C1 segment of cervical spinal cord (tissue), 14 donors: ENCODE results near the gene INSR.
"Not testable (repeated sequence)": the region's sequence is repeated elsewhere in the genome, so short reads cannot be mapped to it uniquely, and the experiment has no call there.

Source experiments
- DNase-seq, 14 donors: peaks; one replicate each; lab custom pipeline; 2025; lab: John Stamatoyannopoulos, UW

Gene INSR

GRCh38 chr19:7258041-7258839 is 36.0 kb downstream of the INSR start:
- DNase-seq: no peak

DNA sequence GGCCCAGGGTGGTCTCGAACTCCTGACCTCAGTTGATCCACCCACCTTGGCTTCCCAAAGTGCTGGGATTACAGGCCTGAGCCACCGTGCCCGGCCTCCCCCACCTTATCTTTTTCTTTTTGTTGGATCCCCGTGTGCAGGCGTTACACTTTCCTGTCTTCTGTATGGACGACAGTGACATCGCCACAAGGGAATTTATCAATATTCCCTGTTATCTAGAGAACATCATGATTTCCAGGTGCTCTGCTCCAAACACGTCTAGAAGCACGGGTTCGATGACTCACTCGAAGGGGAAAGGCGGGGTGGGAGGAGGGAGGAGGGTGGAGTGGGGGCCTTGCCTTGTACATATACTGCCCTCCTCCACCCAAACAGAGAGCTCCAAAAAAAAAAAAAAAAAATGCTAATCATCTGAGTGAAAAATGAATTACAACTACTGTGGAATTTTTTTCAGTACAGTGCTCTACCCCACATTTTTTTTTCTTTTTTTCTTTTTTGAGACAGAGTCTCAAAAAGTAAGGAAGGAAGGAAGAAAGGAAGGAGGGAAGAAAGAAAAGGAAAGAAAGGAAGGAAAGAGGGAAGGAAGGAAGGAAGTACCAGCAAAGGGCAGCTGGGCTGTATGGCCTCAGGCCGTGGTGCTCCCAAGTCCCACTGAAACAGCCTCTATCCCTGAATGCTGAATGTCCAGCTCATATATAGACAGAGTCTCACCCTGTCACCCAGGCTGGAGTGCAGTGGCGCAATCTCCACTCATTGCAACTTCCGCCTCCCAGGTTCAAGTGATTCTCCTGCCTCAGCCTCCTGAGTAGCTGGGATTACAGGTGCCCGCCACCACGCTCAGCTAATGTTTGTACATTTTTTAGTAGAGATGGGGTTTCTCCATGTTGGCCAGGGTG is 36.8 kb downstream of the INSR start:
- no peak for DNase-seq

GRCh38 chr19:7255631-7256030 is 38.6 kb downstream of the INSR start:
- DNase-seq: no peak

GRCh38 chr19:7255119-7255518 is 39.1 kb downstream of the INSR start:
- no peak for DNase-seq

- no peak for DNase-seq
Measured at GRCh38 chr19:7254590-7254989, 39.6 kb downstream of the INSR start.

- DNase-seq: no peak
Measured at GRCh38 chr19:7252364-7252763, 41.9 kb downstream of the INSR start.

DNA sequence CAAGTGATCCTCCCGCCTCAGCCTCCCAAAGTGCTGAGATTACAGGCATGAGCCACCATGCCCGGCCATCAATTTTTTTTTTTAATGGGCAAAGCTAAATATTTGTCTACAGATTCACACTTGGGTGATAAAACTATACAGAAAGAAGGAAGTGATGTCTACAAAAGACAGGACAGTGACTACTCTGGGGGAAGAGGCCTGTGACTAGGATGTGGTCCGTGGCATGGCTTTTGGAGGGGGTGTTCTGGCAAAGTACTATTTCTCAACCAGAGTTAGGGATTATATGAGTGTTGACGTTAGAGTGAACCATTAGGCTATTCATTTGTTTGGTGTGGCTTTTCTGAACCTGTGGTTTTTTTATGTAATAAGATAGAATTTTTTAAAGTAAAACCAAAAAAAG is 42.7 kb downstream of the INSR start:
- DNase-seq: no peak

DNA sequence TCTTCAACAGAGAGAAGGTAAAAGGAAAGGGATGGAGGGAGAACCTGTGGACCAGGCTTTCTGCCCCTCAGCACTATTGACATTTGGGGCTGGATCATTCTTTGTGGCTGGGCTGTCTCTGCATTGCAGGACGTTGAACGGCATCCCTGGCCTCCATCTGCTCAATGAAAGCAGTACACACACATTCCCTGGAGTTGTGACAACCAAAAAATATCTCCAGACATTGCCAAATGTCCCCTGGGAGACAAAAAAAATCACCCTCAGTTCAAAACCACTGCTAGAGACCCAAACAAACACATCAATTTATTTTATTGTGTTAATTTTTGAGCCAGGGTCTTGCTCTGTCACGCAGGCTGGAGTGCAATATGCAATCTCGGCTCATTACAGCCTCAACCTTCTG is 43.3 kb downstream of the INSR start:
- DNase-seq: peak in 1 of 14 donors; percentile 4

- no peak for DNase-seq
Measured at GRCh38 chr19:7250057-7250596, 44.1 kb downstream of the INSR start.

DNA sequence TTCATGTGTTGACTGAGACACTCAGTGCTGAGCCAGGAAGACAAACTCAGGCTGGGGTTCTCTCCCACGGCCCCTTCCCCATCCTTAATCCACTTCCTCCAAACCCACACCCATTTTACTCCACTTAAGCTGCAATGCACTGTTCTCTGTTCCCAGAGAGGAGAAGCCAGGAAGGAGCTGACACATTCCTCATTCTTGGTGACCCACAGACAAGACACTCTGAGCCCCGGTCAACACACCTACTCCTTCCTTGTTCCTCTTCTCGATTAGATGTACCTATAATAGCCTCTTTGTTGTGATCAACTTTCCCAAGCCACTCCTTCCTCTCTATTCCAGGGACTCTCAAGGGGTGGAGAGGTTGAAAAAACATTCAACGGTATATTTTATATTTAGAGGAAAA is 47.1 kb downstream of the INSR start:
- no peak for DNase-seq

- DNase-seq: no peak
Measured at GRCh38 chr19:7246601-7247000, 47.6 kb downstream of the INSR start.

- DNase-seq: no peak
Measured at GRCh38 chr19:7242601-7243258, 51.5 kb downstream of the INSR start.

- no peak for DNase-seq
Measured at GRCh38 chr19:7238051-7238450, 56.2 kb downstream of the INSR start.

DNA sequence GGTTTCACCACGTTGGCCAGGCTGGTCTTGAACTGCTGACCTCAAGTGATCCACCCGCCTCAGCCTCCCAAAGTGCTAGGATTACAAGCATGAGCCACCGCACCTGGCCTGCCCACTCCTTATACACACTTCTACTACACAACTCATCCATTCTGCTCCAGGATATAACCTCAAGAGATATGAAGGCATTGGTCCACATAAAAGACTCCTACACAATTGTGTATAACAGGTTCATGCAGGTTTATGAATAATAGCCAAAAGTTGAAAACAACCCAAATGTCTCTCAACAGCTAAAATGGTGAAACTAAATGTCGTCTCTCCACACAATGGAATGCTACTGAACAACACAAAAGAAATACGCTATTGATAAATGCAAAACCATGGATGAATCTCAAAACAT is 58.1 kb downstream of the INSR start:
- no peak for DNase-seq

DNA sequence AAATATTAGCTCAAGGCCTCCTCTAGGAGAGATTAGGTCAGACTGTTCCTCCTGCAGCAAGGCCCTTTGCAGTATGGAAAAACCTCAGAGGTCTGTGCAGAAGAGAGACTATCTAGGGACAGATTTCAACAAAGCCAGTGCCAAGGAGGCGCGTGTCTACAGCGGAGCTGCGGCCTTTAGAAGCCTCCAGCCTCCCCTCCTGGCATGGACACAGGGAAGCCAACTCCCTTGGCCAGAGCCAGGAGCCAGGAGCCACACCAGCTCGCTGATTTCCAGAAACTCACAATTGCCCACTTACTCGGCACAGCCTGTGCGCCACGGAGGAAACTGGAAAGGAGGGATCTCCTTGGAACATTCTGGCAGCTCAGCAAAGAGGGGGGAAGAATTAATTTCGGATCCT is 63.4 kb downstream of the INSR start:
- DNase-seq: peak in 10 of 14 donors; percentile 5 to 73 (median 26)

DNA sequence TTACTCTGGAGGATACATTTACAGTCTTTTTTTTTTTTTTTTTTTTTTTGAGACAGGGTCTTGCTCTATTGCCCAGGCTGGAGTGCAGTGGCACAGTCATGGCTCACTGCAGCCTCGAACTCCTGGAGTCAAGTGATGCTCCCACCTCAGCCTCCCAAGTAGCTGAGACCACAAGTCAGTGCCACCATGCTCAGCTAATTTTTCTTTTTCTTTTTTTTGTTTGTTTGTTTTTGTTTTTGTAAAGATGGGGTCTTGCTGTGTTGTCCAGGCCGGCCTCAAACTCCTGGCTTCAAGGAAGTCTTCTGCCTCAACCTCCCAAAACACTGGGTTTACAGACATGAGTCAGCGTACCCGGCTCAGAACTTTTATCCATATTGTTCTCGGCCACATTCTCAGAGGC is 64.5 kb downstream of the INSR start:
- DNase-seq: no peak

DNA sequence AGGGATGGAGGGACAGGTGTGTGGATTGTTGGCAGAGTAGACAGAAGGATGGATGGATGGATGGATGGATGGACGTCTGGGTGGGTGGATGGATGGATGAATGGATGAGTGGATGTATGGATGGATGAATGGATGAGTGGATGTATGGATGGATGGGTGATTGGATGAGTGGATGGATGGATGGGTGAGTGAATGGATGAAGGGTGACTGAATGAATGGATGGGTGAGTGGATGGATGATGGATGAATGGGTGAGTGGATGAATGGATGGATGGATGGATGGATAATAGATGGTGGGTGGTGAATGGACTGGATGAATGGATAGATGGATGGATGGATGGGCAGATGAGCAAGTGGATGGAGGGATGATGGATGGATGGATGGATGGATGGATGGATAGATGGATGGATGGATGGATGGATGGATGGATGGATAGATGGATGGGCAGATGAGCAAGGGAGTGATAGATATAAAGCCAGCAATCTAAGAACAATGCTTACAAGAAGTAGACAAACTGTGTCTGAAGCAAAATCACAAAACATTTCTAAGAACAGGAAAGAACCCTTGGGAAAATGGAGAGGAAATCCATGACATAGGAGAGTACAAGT is 65.2 kb downstream of the INSR start:
- no peak for DNase-seq

- DNase-seq: no peak
Measured at GRCh38 chr19:7227735-7228134, 66.5 kb downstream of the INSR start.

GRCh38 chr19:7227149-7227548 is 67.1 kb downstream of the INSR start:
- DNase-seq: not testable (repeated sequence)

DNA sequence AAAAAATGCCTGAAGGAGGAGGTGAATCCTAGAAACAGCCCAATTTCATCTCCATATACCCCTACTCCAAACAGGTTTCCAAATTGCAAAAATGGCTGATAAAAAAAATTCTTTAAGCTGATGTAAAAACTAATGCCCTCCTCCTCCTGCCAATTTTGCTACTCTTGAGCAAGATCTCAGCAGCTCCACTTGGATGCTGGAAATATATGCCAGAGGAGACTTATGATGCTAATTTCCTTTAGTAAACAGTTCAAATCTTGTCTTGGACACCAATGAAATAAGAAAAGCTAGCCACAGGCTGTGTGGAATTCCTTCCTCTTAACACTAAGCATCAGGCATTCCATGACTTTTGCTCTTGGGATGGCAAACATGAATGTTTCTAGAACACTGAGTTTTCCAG is 67.5 kb downstream of the INSR start:
- no peak for DNase-seq

GRCh38 chr19:7225741-7226140 is 68.5 kb downstream of the INSR start:
- no peak for DNase-seq

DNA sequence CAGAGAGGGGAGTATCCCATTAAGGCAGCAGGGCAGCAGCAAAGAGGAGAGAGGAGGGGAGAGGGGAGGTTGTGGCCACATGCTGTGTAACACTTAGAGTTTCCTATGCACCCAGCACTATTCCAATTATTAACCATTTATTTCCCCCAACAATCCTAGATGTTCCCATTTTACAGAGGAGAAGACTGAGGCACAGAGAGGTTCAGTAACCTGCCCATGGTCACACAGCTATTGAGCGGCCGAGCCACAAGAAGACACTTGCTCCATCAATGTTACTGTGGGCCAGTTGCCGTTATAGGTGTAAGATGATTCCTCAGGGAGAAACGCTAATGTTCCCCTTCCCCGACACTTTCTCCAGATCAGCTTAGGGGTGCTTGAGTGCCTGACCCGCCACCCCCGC is 69.2 kb downstream of the INSR start:
- no peak for DNase-seq
